ENCODE results near the gene LRP5.

LRP5 gene

DNA sequence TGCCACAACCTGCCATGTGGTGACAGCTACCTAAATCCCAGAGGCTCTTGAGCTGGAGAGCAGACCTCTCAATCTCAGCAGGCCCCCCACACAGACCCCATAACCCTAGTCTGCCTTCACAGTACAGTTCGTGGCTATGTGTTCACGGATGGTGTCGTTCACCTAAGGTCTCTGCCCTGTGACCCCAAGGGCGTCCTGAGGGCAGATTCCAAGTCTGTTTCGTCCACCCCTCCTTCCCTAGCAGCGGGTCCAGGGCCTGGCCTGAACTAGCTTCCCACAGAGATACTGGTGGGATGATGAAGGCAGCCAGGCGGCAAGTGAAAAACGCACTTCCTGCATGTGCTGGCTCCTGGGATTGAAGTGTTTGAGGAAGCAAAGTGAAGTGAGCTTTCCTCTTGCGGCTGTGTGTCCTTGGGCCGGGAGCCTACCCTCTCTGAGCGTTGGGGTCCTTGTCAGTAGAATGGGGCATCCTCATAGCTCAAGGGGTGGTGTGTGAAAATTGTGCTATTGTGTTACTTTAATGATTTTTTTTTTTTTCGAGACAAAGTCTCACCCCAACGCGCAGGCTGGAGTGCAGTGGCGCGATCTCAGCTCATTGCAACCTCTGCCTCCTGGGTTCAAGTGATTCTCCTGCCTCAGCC is 70.1 kb downstream of the LRP5 start:
- DNase-seq (ENCODE audit: low spot score) = no peak
- no peak for ATAC-seq (ENCODE audit: low read depth)
- TF ChIP-seq CTCF (IDR thresholded peaks at IDR 0.05; ENCODE audit: poor library complexity, severe bottlenecking) = no peak
- Histone ChIP-seq H3K9me3 (ENCODE audit: severe bottlenecking) (no peaks in the 10 kb centered on the region), H3K27ac (ENCODE audit: poor library complexity, severe bottlenecking) (no peak overlapping the region), H3K4me1 (ENCODE audit: insufficient read depth, poor library complexity, severe bottlenecking) (peaks cover 6% of the 10 kb centered on the region), H3K27me3 (ENCODE audit: insufficient read depth, poor library complexity, severe bottlenecking) (no peaks in the 10 kb centered on the region), H3K4me3 (ENCODE audit: severe bottlenecking) (no peak overlapping the region), H3K36me3 (ENCODE audit: low read depth) (peaks cover 3% of the 10 kb centered on the region; the same call in 1 of the 2 replicates)

DNA sequence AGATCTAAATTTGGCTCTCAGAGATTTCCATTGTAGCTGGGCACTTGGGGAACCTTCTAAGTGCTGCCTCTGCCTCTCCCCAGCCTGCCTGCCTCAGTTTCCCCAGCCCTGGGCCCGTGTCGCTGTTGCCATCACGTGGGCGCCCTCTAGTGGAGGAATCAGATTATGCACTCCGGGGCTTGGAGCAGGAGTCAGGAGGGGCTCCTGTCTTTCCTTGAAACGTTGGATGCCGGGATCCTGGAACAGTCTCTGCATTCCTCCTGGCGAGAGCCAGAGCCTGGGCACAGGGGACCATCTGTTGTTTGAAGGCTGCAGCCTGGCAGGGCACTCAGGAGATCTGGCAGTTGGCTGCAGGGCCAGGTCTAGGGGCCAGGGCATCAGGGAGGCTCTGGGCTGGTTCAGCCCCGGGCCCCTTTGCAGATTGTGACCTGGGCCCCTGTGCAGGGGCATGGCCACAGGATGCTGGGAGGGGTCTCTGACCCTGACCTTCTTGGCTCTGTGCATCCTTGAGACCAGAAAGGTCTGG is 71.6 kb downstream of the LRP5 start:
- no peaks in the 10 kb centered on the region for H3K27me3 ChIP-seq (ENCODE audit: insufficient read depth, poor library complexity, severe bottlenecking)
- H3K36me3 ChIP-seq (ENCODE audit: low read depth) = peaks cover 3% of the 10 kb centered on the region; the same call in 1 of the 2 replicates
- DNase-seq (ENCODE audit: low spot score) (no peak), ATAC-seq (ENCODE audit: low read depth) (no peak)
- no peak overlapping the region for H3K4me3 ChIP-seq (ENCODE audit: severe bottlenecking)
- no peaks in the 10 kb centered on the region for H3K9me3 ChIP-seq (ENCODE audit: severe bottlenecking)
- peaks cover 6% of the 10 kb centered on the region for H3K4me1 ChIP-seq (ENCODE audit: insufficient read depth, poor library complexity, severe bottlenecking)
- TF ChIP-seq CTCF (IDR thresholded peaks at IDR 0.05; ENCODE audit: poor library complexity, severe bottlenecking) = peak; percentile 94
- no peak overlapping the region for H3K27ac ChIP-seq (ENCODE audit: poor library complexity, severe bottlenecking)

DNA sequence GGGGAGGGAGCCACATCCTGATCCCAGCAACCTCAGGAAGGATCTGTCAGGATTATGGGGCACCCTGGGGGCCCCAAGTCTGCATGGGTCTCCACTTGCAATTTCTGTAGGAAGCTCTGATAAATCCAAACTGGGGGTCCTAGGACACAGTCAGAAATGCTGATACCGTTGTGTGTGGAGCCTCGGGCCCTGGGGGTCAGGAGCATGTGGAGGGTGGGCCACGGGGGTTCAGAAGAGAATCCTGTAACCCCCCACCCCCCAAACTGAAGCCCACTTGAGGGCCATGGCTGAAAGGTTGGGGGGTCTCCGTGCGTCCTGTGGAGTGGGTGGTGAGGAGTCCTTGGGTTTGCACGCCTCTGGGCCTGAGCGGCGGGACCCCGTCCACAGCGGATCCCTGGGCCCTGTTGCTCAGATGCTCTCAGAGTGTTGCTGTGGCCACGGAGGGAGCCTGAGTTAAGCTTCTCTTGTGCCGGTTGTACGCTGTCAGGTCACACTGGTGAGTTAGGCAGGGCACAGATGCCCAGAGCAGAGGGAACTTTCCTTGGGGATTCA is 72.2 kb downstream of the LRP5 start:
- no peak for DNase-seq (ENCODE audit: low spot score)
- no peak for TF ChIP-seq CTCF (IDR thresholded peaks at IDR 0.05; ENCODE audit: poor library complexity, severe bottlenecking)
- Histone ChIP-seq H3K27me3 (ENCODE audit: insufficient read depth, poor library complexity, severe bottlenecking) (no peaks in the 10 kb centered on the region), H3K4me1 (ENCODE audit: insufficient read depth, poor library complexity, severe bottlenecking) (peaks cover 5% of the 10 kb centered on the region), H3K27ac (ENCODE audit: poor library complexity, severe bottlenecking) (no peak overlapping the region), H3K36me3 (ENCODE audit: low read depth) (peaks cover 7% of the 10 kb centered on the region), H3K9me3 (ENCODE audit: severe bottlenecking) (no peaks in the 10 kb centered on the region), H3K4me3 (ENCODE audit: severe bottlenecking) (no peak overlapping the region)
- no peak for ATAC-seq (ENCODE audit: low read depth)

DNA sequence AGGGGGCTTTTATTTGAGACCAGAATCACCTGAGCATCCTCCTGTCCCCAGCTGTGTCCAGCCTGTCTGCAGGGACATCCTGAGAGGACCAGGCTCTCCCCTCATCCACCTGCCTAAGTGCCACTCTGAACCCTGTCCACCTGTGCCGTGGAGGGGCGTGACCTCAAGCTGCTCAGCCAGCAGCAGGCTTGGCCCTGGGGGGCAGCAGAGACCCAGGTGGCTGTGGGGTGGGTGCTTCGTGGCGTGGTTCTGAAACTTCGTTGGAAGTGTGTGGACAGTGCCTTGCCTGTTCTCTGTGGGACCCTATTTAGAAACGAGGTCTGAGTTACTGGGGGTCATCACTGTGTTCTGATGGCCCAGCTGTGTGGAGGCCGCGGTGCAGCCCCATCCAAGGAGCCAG is 72.7 kb downstream of the LRP5 start:
- no peak overlapping the region for H3K4me3 ChIP-seq (ENCODE audit: severe bottlenecking)
- no peaks in the 10 kb centered on the region for H3K9me3 ChIP-seq (ENCODE audit: severe bottlenecking)
- no peaks in the 10 kb centered on the region for H3K27me3 ChIP-seq (ENCODE audit: insufficient read depth, poor library complexity, severe bottlenecking)
- H3K27ac ChIP-seq (ENCODE audit: poor library complexity, severe bottlenecking) = no peak overlapping the region
- no peak for DNase-seq (ENCODE audit: low spot score)
- peaks cover 11% of the 10 kb centered on the region for H3K36me3 ChIP-seq (ENCODE audit: low read depth)
- H3K4me1 ChIP-seq (ENCODE audit: insufficient read depth, poor library complexity, severe bottlenecking) = no peaks in the 10 kb centered on the region
- ATAC-seq (ENCODE audit: low read depth) = no peak
- no peak for TF ChIP-seq CTCF (IDR thresholded peaks at IDR 0.05; ENCODE audit: poor library complexity, severe bottlenecking)

Measured in RWPE2 (cell line).